BJ (cell line): Measurements from ENCODE around the gene OLIG3. TPM values are rescaled to one million over a fixed set of nuclear protein-coding genes. Genes with fewer than 3 reads are reported as not detected.

Experiments
- CTCF ChIA-PET: fragments of 350-600 bp; formaldehyde crosslinking; extraction: SDS; loops from one replicate; lab custom pipeline; 2021; ENCODE audit warnings: antibody characterized with exemption, inconsistent platforms; lab: Yijun Ruan, JAX
- POLR2A ChIA-PET: fragments of 300-600 bp; sonication (Branson Sonifier 250); formaldehyde crosslinking; extraction: SDS; loops from one replicate; lab custom pipeline; 2021; ENCODE audit warnings: antibody characterized with exemption; lab: Charles Lee
- DNase-seq: peaks from one replicate; pipeline ENCODE4 v3.0.0-alpha.2; 2011; ENCODE audit warnings: low read depth
- H3K27me3 ChIP-seq: 2 replicates; pipeline ENCODE4 v1.6.0; 2011; ENCODE audit warnings: low read length; ENCODE audit not compliant: control insufficient read depth, insufficient read depth
- H3K36me3 ChIP-seq: 2 replicates; pipeline ENCODE4 v1.5.1; 2011; ENCODE audit warnings: low read length; ENCODE audit not compliant: control insufficient read depth, insufficient read depth
- H3K4me3 ChIP-seq: 2 replicates; pipeline ENCODE4 v1.5.1; 2011; ENCODE audit warnings: low read depth, mild to moderate bottlenecking, control low read depth, low read length
- polyA plus RNA-seq: library from polyadenylated mRNA; depleted of rRNA; stranded (reverse); fragments of >200 nt; gene quantifications from 2 replicates; pipeline ENCODE4 v1.2.3, GENCODE V29; 2011
- TF ChIP-seq, protein P1 (sequence below): IDR thresholded peaks from 2 replicates; pipeline ENCODE4 v1.5.1; 2011; ENCODE audit warnings: low read depth, mild to moderate bottlenecking, control low read depth, inconsistent platforms, low read length, moderate library complexity; ENCODE audit not compliant: insufficient read depth

The OLIG3 gene
- polyA plus RNA-seq, 1 experiment = not detected

DNA sequence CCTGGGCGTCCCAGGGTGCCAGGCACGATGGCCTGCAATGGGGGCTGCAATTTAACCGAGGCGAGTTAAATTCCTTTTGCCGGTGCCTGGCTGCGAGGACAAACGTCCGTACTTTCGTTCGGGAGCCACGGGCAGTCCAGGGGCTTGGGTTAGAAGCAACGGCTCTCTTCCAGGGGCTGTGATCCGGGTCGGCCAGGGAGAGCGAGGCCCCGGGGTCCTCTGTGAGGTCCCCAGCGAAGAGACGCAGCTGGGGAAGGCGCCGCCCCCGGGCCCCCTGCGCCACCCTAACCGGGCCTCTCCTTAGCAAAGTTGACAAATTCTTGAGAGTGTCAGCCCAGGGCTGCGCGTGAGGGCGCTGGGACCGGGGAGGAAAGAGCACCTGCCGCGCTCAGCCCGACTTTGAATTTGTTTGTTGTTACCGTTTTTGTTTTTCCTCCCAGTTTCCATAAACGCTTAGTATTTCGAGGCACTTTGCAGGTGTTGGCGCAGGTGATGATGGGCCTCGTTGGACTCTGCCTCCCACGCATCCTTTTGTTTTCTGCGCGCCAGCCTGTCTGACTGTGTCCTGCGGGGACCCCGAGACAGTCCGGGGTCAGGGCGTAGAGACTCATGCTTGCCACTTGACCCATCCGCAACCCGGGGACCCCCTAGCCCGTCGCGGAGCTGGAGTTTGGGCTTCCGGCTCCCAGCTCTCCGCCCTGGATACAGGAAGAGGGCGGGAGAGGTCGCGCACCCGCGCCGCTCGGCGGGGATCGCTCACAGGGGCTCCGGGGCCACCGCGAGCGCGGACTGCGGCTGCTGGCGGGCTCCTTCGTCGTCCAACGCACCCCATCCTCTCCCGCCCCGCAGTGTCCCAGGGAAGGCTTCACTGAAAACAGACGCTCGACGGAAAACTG is 5.8 kb downstream of the OLIG3 start:
- no peak for DNase-seq
- TF ChIP-seq, protein P1, sequence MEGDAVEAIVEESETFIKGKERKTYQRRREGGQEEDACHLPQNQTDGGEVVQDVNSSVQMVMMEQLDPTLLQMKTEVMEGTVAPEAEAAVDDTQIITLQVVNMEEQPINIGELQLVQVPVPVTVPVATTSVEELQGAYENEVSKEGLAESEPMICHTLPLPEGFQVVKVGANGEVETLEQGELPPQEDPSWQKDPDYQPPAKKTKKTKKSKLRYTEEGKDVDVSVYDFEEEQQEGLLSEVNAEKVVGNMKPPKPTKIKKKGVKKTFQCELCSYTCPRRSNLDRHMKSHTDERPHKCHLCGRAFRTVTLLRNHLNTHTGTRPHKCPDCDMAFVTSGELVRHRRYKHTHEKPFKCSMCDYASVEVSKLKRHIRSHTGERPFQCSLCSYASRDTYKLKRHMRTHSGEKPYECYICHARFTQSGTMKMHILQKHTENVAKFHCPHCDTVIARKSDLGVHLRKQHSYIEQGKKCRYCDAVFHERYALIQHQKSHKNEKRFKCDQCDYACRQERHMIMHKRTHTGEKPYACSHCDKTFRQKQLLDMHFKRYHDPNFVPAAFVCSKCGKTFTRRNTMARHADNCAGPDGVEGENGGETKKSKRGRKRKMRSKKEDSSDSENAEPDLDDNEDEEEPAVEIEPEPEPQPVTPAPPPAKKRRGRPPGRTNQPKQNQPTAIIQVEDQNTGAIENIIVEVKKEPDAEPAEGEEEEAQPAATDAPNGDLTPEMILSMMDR = no peak
- CTCF ChIA-PET = no interaction called here
- H3K27me3 ChIP-seq = peaks cover 53% of the 10 kb centered on the region
- POLR2A ChIA-PET = no interaction called here
- H3K36me3 ChIP-seq = no peaks in the 10 kb centered on the region
- H3K4me3 ChIP-seq = no peak overlapping the region

GRCh38 chr6:137487869-137488149 is 6.4 kb downstream of the OLIG3 start:
- no peak for DNase-seq
- Histone ChIP-seq H3K27me3 (peaks cover 49% of the 10 kb centered on the region), H3K4me3 (no peak overlapping the region), H3K36me3 (no peaks in the 10 kb centered on the region)
- CTCF ChIA-PET = interaction anchor here (1.1 kb wide), 1 partner anchor 174 kb away, joined by 3 read pairs; no protein-coding TSS in a partner anchor
- POLR2A ChIA-PET = no interaction called here
- TF ChIP-seq, protein P1 = no peak

GRCh38 chr6:137487181-137487868 is 6.9 kb downstream of the OLIG3 start:
- POLR2A ChIA-PET = no interaction called here
- CTCF ChIA-PET = interaction anchor here (1.1 kb wide), 1 partner anchor 173 kb away, joined by 3 read pairs; no protein-coding TSS in a partner anchor
- TF ChIP-seq, protein P1 = no peak
- no peak for DNase-seq
- no peaks in the 10 kb centered on the region for H3K36me3 ChIP-seq
- no peak overlapping the region for H3K4me3 ChIP-seq
- peaks cover 45% of the 10 kb centered on the region for H3K27me3 ChIP-seq

DNA sequence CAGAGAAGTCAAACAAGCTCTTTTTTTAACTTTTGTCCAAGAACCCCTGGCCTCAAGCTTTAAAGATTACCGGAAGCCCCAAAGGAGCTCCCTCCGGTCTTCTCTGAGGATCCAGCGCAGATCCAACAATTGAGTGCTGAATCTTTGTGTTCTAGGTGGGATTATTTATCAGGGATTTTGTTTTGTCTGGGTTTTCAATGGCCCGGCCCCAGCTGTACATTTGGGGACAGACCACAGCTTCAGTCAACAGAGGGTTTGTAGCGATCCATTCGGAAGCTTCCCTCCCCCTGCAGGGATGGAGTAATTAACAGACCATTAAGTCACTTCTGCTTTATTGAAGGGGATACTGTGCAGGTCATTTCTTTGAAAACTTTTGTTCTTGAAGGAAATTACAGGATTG is 7.8 kb downstream of the OLIG3 start:
- H3K36me3 ChIP-seq = no peaks in the 10 kb centered on the region
- H3K4me3 ChIP-seq = no peak overlapping the region
- H3K27me3 ChIP-seq = peaks cover 41% of the 10 kb centered on the region
- POLR2A ChIA-PET = no interaction called here
- CTCF ChIA-PET = no interaction called here
- TF ChIP-seq, protein P1 = no peak
- no peak for DNase-seq

- ChIA-PET CTCF (interaction anchor here (0.8 kb wide), 1 partner anchor 9 kb away, joined by 3 read pairs; no protein-coding TSS in a partner anchor), POLR2A (no interaction called here)
- H3K27me3 ChIP-seq = 0 out of 2 replicates have a peak, but pooled peaks cover 1% of the 10 kb centered on the region
- TF ChIP-seq, protein P1 = no peak
- no peak for DNase-seq
- no peak overlapping the region for H3K4me3 ChIP-seq
- no peaks in the 10 kb centered on the region for H3K36me3 ChIP-seq
Observed at GRCh38 chr6:137480431-137480830, 13.8 kb downstream of the OLIG3 start.
